Activated CD4-positive, alpha-beta T cell treated with anti-CD3 and anti-CD28 coated beads, Interleukin-2, amount 50 U/mL, for 48 hours (primary cell): ENCODE results near the gene ACSBG1.

ENCODE experiments used
- DNase-seq, 2 experiments: peaks; one replicate each; pipeline ENCODE4 v3.0.0-alpha.2; 2020

Gene ACSBG1

GRCh38 chr15:78201281-78202190 lies 32.8 kb downstream of the ACSBG1 start:
- no peak for DNase-seq

- no peak for DNase-seq
Measured at GRCh38 chr15:78200276-78200930, 34.0 kb downstream of the ACSBG1 start.

- DNase-seq: no peak
Measured at GRCh38 chr15:78197632-78198031, 36.7 kb downstream of the ACSBG1 start.

GRCh38 chr15:78195735-78196201 lies 38.6 kb downstream of the ACSBG1 start:
- DNase-seq: peak; percentile 46 to 51

- DNase-seq: no peak
Measured at GRCh38 chr15:78194568-78194925, 39.8 kb downstream of the ACSBG1 start.

GRCh38 chr15:78193731-78194567 lies 40.4 kb downstream of the ACSBG1 start:
- DNase-seq: no peak

- DNase-seq: no peak
Measured at GRCh38 chr15:78192826-78193594, 41.4 kb downstream of the ACSBG1 start.

GRCh38 chr15:78182821-78183220 lies 51.5 kb downstream of the ACSBG1 start:
- no peak for DNase-seq

GRCh38 chr15:78182336-78182700 lies 52.0 kb downstream of the ACSBG1 start:
- DNase-seq: no peak

- no peak for DNase-seq
Measured at GRCh38 chr15:78179906-78180305, 54.5 kb downstream of the ACSBG1 start.

- no peak for DNase-seq
Measured at GRCh38 chr15:78179286-78179840, 55.0 kb downstream of the ACSBG1 start.

- no peak for DNase-seq
Measured at GRCh38 chr15:78178064-78178463, 56.3 kb downstream of the ACSBG1 start.

GRCh38 chr15:78177447-78177873 lies 56.9 kb downstream of the ACSBG1 start:
- peak; percentile 38 to 56 for DNase-seq

- DNase-seq: no peak
Measured at GRCh38 chr15:78175330-78175729, 59.0 kb downstream of the ACSBG1 start.

GRCh38 chr15:78174401-78174800 lies 60.0 kb downstream of the ACSBG1 start:
- no peak for DNase-seq

GRCh38 chr15:78171864-78172472 lies 62.4 kb downstream of the ACSBG1 start:
- DNase-seq: no peak

GRCh38 chr15:78170848-78171773 lies 63.3 kb downstream of the ACSBG1 start:
- no peak for DNase-seq

GRCh38 chr15:78168608-78169007 lies 65.8 kb downstream of the ACSBG1 start:
- DNase-seq: no peak

GRCh38 chr15:78167227-78167888 lies 67.0 kb downstream of the ACSBG1 start:
- peak in 1 of 2 experiments; percentile 23 for DNase-seq

GRCh38 chr15:78164010-78164409 lies 70.4 kb downstream of the ACSBG1 start:
- no peak for DNase-seq
